Medulla oblongata (tissue), 1 donor: ENCODE measurements around the gene CCDC179.

Source experiments
- DNase-seq: peaks from one replicate; pipeline ENCODE4 v3.0.0-alpha.2; 2015; ENCODE audit errors: extremely low spot score

Gene CCDC179

DNA sequence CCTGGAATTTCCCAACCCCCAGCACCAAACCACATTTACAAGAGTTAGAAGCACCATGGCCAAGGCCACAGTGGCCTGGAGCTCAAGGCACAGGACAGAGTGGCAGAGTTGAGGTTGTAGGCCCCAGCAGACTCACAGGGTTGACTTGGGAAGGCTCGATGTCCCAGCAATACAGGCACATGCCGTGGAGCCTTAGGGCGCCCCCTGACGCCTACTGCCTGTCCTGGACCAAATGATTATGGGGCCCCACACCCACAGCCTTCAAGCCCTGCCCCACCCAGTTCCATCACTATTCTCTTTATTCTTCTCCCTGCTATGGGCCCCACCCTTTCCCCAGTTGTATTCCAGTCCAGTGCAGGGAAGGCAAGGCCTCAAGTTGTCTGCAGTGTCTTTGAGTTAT, at the start of gene CCDC179:
TSS of gene CCDC179 (minus strand) at position 234 of the 400 bp plus-strand sequence. CDS start at position 181, 53 bp downstream.
- DNase-seq, result no peak

DNA sequence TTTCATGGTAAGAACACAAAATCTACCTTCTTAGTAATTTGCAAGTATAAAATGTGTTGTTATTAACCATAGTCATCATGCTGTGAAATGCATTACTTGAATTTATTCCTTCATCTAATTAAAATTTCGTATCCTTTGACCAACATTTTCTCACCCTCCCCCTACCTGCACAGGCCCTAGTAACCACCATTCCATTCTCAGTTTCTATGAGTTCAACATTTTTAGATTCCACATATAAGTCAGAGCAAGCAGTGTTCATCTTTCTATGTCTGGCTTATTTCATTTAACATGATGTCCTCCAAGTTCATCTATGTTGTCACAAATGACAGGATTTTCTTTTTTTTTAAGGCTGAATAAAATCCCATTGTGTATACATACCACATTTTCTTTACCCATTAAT, 43.5 kb upstream of the CCDC179 start:
- no peak for DNase-seq

DNA sequence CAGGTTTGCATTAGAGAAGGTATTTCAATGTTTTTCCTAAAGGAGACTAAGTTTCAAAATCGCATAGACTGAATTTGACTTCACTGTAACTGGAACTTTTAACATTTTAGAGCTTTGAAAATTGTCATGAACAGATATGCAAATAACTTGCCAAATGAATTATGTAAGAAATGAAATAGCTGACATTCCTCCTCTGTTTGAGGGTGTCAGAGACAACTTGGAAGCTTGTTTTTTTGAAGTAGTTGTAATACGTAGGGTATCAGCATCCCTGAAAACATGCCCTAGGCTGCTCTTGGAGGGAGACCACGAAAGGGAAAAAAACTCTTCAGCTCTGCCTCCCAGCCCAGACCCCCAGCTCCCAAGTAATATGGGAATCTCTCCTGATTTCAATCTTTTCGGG, 41.3 kb upstream of the CCDC179 start:
- no peak for DNase-seq

DNA sequence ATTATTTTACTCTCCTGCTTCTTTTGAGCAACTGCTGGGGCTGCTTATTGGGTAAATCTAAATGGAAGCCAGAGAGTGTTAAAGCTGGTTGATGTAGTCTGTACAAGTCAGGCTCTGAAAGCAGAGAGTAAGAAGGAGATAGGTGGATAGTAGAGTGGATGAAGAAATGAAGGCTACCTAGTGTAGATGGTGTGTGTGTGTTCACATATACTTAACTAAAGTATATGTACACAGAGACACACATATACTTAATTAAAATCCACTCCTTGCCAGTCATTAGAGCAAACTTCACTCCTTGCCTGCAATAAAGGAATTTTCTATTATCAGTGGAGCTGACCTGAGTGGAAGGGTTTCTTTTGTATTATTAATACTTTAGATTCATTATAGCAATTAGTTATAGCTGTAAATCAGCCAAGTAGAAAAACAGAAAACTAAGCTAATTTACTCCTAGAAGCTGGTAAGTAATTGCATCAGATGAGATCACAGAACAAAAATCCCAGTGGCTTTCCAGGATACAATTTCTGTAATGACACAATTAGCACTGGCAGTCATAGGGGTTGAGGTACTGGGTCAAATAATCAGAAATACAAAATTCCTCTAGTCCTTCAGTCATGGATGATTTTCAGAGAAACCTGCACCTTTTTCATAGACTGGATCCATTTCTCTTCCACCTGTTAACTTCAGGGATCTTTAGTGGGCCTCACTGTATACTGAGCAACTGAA, 40.7 kb upstream of the CCDC179 start:
- DNase-seq, result no peak

DNA sequence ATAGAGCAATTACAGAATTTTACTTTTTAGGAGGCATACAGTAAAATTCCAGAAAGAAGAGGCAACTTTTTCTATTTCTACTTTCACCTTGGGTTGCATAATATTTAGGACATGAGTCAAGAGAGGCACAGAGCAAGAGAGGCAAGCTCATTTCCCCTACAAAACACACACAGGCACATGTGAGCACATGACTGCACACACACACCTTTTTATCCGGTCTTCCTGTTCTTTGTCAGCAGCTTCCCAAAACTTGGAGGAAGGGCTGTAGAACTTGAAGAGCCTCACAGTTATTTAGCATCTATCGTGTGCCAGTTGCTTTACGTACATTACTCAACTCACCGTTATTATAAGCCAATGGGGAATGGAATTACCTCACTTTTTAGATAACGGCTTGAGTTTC, 37.8 kb upstream of the CCDC179 start:
- no peak for DNase-seq

DNA sequence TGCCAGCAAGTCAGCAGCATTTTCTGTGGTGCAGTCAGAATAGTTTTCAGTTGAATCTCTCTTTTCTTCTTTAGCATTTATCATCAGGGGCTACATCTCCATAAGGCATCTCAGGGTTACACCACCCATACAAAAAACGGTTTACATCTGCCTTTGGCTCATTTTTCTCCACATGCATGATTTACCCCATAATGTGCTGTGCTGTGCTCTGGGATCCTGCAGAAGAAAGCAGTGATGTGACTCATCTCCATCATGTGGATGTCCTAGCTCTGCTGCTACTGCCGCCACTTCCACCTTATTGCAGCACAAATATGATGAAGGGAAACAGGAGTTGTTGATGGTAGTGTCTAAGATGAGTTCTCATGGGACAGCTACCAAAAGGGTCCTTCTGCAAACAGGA, 30.0 kb upstream of the CCDC179 start:
- no peak for DNase-seq

DNA sequence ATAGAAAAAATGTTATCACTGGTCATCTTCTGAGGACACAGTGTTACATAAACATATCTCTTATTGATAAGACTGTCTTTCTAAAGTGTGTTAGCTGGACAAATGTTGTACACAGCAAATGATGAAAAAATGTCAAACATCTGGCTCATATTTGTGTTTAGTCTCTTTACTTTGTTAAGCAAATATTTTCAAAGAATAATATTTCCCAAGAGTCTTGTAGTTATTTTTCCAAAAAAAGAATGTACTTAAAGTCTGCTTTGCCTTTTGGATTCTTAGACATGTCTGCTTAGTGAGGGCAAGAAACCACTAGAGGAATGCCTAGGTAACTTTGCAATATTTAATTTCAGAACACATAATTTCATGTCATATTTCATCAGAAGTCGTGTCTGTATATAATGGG, 23.9 kb upstream of the CCDC179 start:
- no peak for DNase-seq

DNA sequence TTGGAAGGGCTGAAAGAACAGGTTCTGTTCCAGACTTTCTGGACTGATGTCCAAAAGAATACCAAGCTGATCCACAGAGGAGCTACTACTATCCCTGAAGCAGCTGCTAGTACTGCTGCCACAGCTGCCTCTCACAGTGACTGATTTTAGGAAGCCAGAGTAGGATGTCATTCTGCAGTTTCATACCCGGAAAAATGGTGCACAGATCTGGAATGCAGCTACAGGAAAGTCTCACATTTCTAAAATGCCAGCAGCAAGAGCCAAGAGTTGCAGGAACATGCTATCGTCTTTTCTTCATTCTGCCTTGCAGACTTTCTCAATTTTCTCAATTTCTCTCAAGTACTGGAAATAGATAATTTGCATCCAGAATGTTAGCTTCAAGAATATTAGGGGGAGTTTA, 19.4 kb upstream of the CCDC179 start:
- DNase-seq, result no peak

DNA sequence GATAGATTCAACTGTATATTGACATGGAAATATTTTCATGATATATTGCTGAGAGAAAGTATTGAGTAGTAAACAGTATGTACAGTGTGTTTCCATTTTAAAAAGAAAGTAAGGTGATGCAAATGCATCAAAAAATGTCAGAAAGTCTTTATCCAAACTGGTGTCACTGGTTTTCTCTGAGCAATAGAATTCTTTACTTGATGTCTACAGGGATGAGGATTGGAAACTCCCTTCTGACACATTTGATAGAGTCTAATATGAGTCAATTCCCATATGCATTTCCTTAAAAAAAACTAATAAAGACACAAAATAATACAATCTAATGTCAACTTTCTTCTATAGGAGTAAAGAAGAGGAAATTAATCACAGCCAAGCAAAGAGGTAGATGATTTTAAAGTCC, 18.3 kb upstream of the CCDC179 start:
- DNase-seq, result no peak

DNA sequence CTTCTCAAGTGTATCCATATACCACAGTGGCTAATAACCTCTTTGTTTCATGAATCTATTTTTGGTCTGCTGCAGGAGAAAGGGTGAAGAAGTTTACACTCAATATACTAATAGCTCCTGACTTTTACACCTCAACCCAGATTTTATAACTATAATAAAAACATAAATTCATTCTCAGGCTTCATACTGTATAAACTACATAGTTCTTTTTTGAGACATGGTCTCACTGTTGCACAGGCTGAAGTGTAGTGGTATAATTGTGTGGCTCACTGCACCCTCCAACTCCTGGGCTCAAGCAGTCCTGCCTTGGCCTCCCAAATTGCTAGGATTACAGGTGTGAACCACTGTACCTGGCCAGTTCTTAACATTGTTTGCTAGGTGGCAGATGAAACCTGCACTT, 17.8 kb upstream of the CCDC179 start:
- DNase-seq, result no peak

DNA sequence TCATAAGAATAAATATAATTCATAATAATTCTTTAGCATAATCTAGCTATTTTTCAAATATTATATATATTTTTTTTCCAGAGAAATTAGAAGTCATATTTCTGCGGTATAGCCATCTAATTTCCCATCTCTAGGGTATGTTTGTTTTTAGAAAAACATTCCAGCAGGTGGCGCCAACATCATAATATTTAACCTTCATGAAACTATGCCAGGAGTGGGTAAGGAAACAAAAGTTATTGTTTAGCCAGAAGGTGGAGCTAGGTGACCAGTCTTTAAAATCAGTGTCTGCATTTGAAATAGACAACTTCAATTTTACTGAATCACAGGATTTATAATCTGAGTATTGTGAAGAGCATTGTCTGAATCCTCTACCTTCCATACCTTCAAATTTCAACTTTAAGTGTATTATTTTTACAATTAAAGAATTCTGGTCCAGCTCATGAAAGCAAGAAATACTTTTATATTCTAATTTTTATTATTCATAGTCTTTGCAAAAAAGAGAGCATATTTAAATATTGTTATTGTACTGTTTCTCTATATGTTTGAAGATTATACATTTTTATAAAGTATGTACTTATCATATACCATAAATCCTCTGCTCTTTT, 15.7 kb upstream of the CCDC179 start:
- peak; percentile 91 for DNase-seq

DNA sequence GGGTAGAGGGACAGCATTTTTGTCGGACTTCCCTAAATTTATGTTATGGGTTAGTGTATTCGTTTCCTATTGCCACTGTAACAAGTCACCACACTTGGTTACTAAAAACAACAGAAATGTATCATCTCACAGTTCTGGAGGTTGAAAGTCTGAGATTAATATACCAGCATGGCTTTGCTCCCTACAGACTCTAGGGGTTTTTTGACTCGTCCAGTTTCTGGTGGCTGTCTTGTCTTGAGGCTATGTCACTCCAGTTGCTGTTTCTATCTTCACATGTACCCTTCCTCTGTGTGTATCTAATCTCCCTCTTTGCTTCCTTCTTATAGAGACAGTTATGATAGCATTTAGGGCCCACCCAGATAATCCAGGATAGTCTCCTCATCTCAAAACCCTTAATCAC, 9.1 kb upstream of the CCDC179 start:
- DNase-seq, result no peak

DNA sequence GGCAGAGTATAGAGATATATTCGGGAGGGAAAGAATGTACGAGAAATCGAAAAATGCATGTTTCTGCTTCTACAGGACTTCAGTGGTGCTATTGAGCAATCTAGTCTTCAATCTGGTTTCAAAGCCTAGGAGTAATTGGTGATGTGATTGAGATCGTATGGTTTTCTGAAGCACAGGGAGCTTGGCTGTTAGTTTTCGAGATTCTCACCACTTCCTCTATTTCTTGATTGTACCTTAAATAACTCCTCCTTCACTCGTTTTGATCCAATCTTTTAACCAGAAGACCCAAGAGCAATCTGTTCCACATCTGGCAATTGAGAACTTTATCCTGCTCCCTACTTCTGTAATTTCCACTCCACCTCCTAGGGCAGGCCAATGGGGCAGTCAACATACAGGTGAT, 518 bp downstream of the CCDC179 start:
- DNase-seq, result no peak

DNA sequence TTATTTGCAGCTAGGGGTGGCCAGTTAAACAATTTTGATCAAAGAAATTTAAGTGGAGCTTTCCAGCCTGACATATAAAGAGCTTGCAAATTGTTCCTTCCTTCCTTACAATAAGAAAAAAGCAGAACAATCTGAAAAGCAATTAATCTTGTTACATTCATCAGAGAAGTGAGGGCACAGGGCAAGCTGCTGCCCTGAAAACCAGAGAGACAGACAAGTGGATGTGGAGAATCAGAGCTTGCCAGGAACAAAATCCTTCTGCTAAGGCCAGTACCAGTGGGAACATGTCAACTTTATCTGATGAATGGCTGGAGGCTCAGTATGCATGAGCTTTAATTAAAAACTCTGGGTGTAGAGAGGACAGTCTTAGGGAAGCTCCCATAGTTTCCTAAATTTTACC, 8.8 kb downstream of the CCDC179 start:
- no peak for DNase-seq

DNA sequence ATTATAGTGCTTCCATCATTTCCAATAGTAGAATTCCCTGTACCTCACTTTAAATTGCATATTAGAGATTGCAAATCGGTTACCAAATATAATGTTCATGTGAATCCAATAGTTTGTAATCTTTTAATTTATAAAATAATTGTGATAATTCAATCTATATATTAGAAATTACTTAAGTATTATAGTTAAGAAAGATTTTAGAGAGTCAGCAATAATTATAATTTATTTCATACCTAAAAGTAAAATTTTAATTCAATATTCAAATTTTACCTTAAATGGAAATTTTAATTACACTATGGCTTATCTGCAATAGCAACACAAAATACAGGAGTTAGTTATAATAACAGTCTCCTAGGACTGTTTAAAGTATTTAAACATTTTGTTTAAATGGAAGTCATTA, 13.5 kb downstream of the CCDC179 start:
- no peak for DNase-seq

DNA sequence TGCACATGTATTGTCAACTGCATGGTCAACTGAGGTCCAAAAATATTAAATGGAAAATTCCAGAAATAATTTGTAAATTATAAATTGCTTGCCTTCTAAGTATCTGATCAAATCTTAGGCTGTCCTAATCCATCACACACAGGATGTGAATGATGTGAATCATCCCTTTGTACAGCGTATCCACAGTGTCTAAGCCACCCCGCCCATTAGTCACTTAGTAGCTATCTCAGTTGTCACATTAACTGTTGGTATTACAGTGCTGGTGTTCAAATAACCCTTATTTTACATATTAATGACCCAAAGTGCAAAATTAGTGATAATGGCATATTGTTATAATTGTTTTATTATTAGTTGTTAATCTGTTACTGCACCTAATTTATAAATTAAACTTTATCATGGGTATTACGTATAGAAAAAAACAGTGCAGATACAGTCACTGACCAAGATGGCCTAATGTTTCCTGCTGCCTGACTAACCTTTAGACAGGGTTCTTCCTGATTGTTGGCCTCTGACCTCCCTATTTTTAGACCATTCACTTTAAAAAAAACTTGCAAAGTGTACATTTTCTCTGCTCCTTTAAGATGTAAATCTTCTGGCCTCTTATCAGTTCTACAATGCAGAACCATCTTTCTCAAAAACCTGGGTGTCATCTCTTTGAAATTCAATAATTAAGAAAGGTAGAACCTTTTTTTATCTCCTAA, 27.8 kb downstream of the CCDC179 start:
- peak; percentile 28 for DNase-seq

DNA sequence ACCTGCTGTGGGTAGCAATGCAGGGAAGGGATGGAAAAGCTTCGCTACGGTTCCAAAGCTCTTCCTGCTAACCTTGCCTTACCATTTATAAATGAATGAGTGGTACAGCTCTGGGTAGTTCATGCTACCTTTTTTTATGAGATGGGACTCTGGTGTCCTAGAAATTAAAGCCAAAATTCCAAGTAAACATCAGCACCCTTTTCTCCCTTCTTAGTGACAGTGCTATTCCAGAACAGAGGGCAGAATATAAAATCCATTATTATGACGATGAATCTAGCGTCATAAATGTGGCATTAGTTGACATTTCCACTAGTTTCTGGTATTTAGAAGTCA, 30.2 kb downstream of the CCDC179 start:
- DNase-seq, result no peak

DNA sequence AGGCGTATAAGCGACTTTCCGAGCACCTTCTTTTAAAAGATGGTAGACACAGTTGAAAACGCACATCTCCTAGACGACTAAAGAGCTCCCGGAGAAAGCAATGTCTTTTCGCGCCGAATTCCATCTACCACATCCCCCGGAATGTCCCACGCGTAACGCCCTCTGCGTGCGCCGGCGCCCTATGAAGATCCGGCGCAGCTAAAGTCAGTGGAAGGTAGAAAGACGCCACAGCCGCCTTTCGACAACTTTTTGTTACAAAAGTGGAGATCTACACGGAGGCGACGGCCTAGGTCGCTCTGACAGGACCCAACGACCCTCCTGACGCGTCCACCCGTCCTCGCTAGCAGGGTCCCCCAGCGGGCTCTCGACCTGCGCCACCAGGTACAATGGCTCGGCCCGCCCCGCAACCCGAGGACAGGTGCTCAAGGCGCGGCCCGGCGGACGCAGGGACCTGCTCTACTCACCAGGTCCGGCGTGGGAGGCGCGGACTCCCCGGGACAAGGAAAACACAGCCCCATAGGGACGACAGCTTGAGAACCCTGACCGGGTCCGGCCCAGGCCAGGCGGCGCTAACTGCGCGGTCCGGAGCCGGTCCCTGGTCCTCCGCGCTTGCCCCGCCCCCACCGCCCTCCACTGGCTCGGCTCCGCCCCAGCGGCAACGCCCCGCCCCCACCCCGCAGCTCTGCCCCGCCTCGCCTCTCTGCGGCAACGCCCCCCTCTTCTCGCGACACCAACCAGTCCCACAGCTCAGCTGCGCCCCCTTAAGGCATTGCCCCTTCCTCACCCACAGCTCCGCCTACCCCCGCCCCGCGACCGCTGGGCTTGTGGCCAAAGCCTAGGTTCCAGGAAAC, 30.8 kb downstream of the CCDC179 start, which contains the start of gene SVIP:
TSS of gene SVIP (minus strand) at position 571 of the 851 bp plus-strand sequence. CDS start at position 518, 53 bp downstream.
- DNase-seq, result peak; percentile 96

DNA sequence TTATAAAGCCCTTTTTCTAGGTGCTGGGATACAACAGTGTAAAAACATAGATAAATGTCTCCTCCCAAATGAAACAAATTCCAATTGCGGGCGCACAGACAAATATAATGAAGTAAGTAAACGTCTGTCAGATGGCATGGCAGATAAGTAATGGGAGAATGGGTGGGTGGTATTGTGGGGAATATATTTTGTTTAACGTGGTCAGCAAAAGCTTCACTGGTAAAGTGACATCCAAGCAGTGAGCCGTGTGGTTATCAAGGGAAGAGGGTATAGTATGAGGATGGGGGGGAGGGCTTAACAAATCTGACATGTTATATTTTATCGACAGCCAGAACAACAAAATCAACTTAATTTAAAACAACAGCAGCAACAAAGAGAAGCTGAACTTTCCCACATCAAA, 31.9 kb downstream of the CCDC179 start:
- no peak for DNase-seq

DNA sequence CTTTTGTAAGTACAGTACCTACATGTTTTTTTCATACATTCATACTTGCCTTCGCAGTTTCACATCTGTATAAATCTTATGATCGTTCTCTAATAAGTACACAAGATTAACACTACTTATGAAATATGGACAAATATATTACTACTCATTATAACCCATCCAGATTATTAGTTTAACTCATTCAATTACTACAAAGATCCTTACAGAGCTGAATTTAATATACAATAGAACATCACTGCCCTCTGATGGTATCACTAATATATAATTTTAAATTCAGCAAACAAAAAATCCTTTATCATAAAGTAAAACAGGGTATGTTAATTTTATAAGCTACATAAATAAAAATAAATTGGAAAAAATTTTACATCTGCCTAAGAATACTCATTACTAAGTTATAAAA, 38.1 kb downstream of the CCDC179 start:
- DNase-seq, result no peak

DNA sequence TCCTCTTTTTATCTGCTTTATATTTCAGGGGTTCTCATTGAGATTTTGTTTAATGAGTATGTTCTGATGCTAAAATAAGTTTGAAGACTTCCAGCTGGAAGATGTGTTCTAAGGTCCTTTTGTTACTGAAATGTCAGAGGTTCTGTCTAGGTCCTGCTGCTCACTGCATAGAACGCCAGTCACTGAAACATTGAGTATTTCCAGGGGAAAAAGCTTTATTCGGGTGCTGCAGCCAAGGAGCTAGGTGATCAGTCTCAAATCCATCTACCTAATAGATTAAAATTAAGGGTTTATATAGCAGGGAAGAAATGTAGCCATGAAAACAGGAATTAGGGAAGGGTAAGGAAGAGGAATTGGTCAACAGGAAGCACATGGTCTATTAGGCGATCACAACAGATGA, 50.4 kb downstream of the CCDC179 start:
- no peak for DNase-seq

DNA sequence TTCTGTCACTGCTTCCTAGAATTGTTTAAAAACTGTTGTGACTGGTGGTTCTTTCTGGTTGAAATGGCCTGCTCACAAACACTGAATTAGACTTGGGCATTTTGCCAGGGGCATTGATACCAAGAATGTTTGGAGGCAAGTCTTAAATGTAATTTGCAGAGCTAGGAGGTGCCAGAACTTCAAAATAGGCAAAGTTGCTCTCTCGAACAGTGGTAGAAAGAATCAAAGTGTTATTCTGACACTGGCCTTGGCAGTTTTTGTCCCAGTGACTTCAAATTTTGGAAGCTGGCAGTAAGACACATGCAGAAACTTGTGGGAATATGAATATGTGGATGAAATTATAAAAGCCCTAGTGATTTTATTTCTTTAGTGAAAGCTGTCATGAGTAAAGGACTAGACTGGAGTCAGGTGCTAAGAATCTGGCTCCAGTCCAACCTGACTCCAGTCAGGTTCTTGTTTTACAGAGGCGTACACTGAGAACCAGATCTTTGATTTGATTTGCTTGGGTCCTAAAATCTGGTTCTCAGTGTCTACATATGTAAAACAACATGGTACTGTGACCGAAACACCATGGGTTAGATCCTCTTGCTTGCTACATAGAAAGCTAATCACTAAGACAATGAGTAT, 51.6 kb downstream of the CCDC179 start:
- peak; percentile 41 for DNase-seq
